K562 (cell line): ENCODE results near the gene SEMA3A. TPM values are rescaled to one million over a fixed set of nuclear protein-coding genes. Genes with fewer than 3 reads are reported as not detected.

Experiments
- ATAC-seq: fragments of 200-7000 bp; cut with Tn5 transposase; 3 replicates; pipeline ENCODE4 v1.9.1; 2020; ENCODE audit warnings: moderate library complexity
- BruUV-seq: library from RNA; stranded (reverse); fragments of 400-500 nt; replicated peaks from 2 replicates; lab custom pipeline; 2021; lab: Mats Ljungman, UMichigan
- CTCF ChIA-PET: fragments of 300-600 bp; formaldehyde crosslinking; extraction: SDS; loops from one replicate; lab custom pipeline; 2021; ENCODE audit warnings: low intra/inter-chr PET ratio; lab: Yijun Ruan, JAX
- POLR2A ChIA-PET: fragments of 300-600, 350-650 bp; sonication (Branson Sonifier 250); formaldehyde crosslinking; extraction: SDS; loops from one replicate; lab custom pipeline; 2021; ENCODE audit warnings: antibody characterized with exemption, inconsistent platforms; lab: Yijun Ruan, JAX
- DNase-seq, 4 experiments: peaks; one replicate each; pipeline versions ENCODE4 v3.0.0 to v3.0.0-alpha.2; 2011 to 2018; ENCODE audit warnings: low spot score in 3 of 4, mixed read lengths in 3 of 4; ENCODE audit errors: extremely low read depth in 1 of 4
- FAIRE-seq: peaks from 2 replicates; lab custom pipeline; 2011; peaks lifted over from hg19 to GRCh38; lab: Jason Lieb, UNC
- H2AFZ ChIP-seq: 2 replicates; pipeline ENCODE4 v1.6.0; 2011; ENCODE audit warnings: low read depth, low read length, control low read depth, inconsistent platforms
- H3K27ac ChIP-seq: fragments of 200-600 bp; 3 replicates; pipeline ENCODE4 v1.8.0; 2011; ENCODE audit warnings: low read depth, mild to moderate bottlenecking, control low read depth, inconsistent platforms, low read length, moderate library complexity, mixed read lengths; ENCODE audit errors: extremely low read depth
- H3K27me3 ChIP-seq, 2 experiments: fragments of 300-600 bp in 1 of 2; 2 replicates in 1 of 2; 3 replicates in 1 of 2; pipeline versions ENCODE4 v1.6.0 to v1.8.0; 2011; ENCODE audit warnings: inconsistent platforms in 2 of 2, low read length in 2 of 2, mild to moderate bottlenecking in 1 of 2, mixed read lengths in 1 of 2, moderate library complexity in 1 of 2; ENCODE audit not compliant: control insufficient read depth in 2 of 2, insufficient read depth in 2 of 2
- H3K36me3 ChIP-seq: fragments of 300-600 bp; 3 replicates; pipeline ENCODE4 v1.8.0; 2011; ENCODE audit warnings: mild to moderate bottlenecking, low read length, inconsistent platforms; ENCODE audit not compliant: control insufficient read depth, insufficient read depth
- H3K4me1 ChIP-seq, 2 experiments: fragments of 200-600 bp in 1 of 2; replicated peaks in 1 of 2; 2 replicates in 1 of 2; 3 replicates in 1 of 2; pipeline versions ENCODE4 v1.5.1 to v1.8.0; 2011; ENCODE audit warnings: inconsistent platforms in 2 of 2, low read length in 2 of 2, mild to moderate bottlenecking in 1 of 2, mixed read lengths in 1 of 2, moderate library complexity in 1 of 2; ENCODE audit not compliant: control insufficient read depth in 2 of 2, insufficient read depth in 2 of 2
- H3K4me2 ChIP-seq: 2 replicates; pipeline ENCODE4 v1.6.1; 2011; ENCODE audit warnings: low read length, control low read depth, inconsistent platforms, mixed read lengths; ENCODE audit not compliant: insufficient read depth
- H3K4me3 ChIP-seq: fragments of 200-600 bp; sonication (generic), shearing (Covaris generic); 2 replicates; pipeline ENCODE4 v1.5.1; 2016; ENCODE audit warnings: control low read depth, inconsistent platforms
- H3K79me2 ChIP-seq: fragments of 200-600 bp; 3 replicates; pipeline ENCODE4 v1.8.0; 2011; ENCODE audit warnings: low read length, inconsistent platforms; ENCODE audit not compliant: control insufficient read depth, insufficient read depth
- H3K9ac ChIP-seq, 2 experiments: 2 replicates each; pipeline versions ENCODE4 v1.6.0 to v1.6.1; 2011; ENCODE audit warnings: low read depth in 2 of 2, low read length in 2 of 2, control low read depth in 1 of 2, inconsistent platforms in 1 of 2, mild to moderate bottlenecking in 1 of 2, mixed read lengths in 1 of 2; ENCODE audit not compliant: insufficient read depth in 1 of 2
- H3K9me1 ChIP-seq: one replicate; pipeline ENCODE4 v1.6.0; 2011; ENCODE audit warnings: inconsistent platforms, mild to moderate bottlenecking, low read length, moderate library complexity; ENCODE audit not compliant: control insufficient read depth, insufficient read depth
- H3K9me3 ChIP-seq: replicated peaks from 2 replicates; pipeline ENCODE4 v1.5.1; 2011; ENCODE audit warnings: low read depth, low read length, inconsistent platforms; ENCODE audit not compliant: control insufficient read depth, insufficient read depth
- H4K20me1 ChIP-seq: replicated peaks from 2 replicates; pipeline ENCODE4 v1.6.1; 2011; ENCODE audit warnings: low read length, inconsistent platforms, mixed read lengths; ENCODE audit not compliant: control insufficient read depth, insufficient read depth
- CBX8 ChIP-seq: fragments of 200-600 bp; sonication (generic); IDR thresholded peaks from 2 replicates; pipeline ENCODE4 v1.6.1; 2012; ENCODE audit warnings: borderline replicate concordance, mixed run types, low read depth, mild to moderate bottlenecking, moderate library complexity, mixed read lengths, low read length, control low read depth, inconsistent platforms; ENCODE audit not compliant: poor library complexity, severe bottlenecking; ENCODE audit errors: extremely low read depth
- DLX4 ChIP-seq: fragments of 250-450 bp; sonication (Bioruptor Pico); IDR thresholded peaks from 2 replicates; pipeline ENCODE4 v1.6.1; 2021; ENCODE audit warnings: mild to moderate bottlenecking
- ETV5 ChIP-seq: sonication (generic); formaldehyde crosslinking; IDR thresholded peaks from 2 replicates; pipeline ENCODE4 v1.4.0; 2020; ENCODE audit warnings: low read depth, mild to moderate bottlenecking, missing genetic modification reagents
- FOSL1 ChIP-seq: fragments of 200-800 bp; sonication (Bioruptor generic); conservative IDR thresholded peaks from 2 replicates; pipeline ENCODE4 v1.6.1; 2016; ENCODE audit warnings: missing genetic modification characterization, missing compliant biosample characterization
- FOXP4 ChIP-seq: sonication (generic); formaldehyde crosslinking; IDR thresholded peaks from 2 replicates; pipeline ENCODE4 v1.8.0; 2022; ENCODE audit warnings: mild to moderate bottlenecking, missing genetic modification reagents, borderline replicate concordance
- NKRF ChIP-seq: fragments of 450-650 bp; IDR thresholded peaks from 2 replicates; pipeline ENCODE4 v1.6.1; 2016; ENCODE audit warnings: borderline replicate concordance
- PTTG1 ChIP-seq: fragments of 450-650 bp; IDR thresholded peaks from 2 replicates; pipeline ENCODE4 v1.6.1; 2016; ENCODE audit warnings: low read depth, mild to moderate bottlenecking, missing genetic modification characterization, missing compliant biosample characterization
- SAFB ChIP-seq: fragments of 200-400 bp; formaldehyde crosslinking; IDR thresholded peaks from 2 replicates; pipeline ENCODE4 v1.6.1; 2017; ENCODE audit warnings: low read depth, low read length, borderline replicate concordance
- THRA ChIP-seq: fragments of 450-650 bp; IDR thresholded peaks from 2 replicates; pipeline ENCODE4 v1.6.1; 2017; ENCODE audit warnings: mild to moderate bottlenecking, moderate library complexity
- WHSC1 ChIP-seq: IDR thresholded peaks from one replicate; pipeline ENCODE4 v1.6.1; 2012; ENCODE audit warnings: low read length, control low read depth, inconsistent platforms
- ZKSCAN8 ChIP-seq: fragments of 200-800 bp; sonication (Bioruptor generic); IDR thresholded peaks from 2 replicates; pipeline ENCODE4 v1.6.1; 2016; ENCODE audit warnings: missing genetic modification characterization, missing compliant biosample characterization
- ZNF217 ChIP-seq: sonication (generic); formaldehyde crosslinking; IDR thresholded peaks from 2 replicates; pipeline ENCODE4 v1.8.0; 2022; ENCODE audit warnings: mild to moderate bottlenecking, missing genetic modification reagents
- ZNF431 ChIP-seq: sonication (generic); formaldehyde crosslinking; IDR thresholded peaks from 2 replicates; pipeline ENCODE4 v1.8.0; 2022; ENCODE audit warnings: mild to moderate bottlenecking, missing genetic modification reagents
- WGBS: fragments of 100-300 bp; shearing (Covaris generic); methylation state at CpG from one replicate; pipeline ENCODE4 v1.1.6; 2016; ENCODE audit warnings: low coverage, mixed read lengths; ENCODE audit not compliant: insufficient coverage; ENCODE audit errors: missing lambda C conversion rate; 5-methylcytosine and 5-hydroxymethylcytosine counted together
- in situ Hi-C: fragments of 300-500 bp; cut with MboI; formaldehyde crosslinking; loops from 4 replicates; pipeline ENCODE4 v1.15.0; 2018; ENCODE audit warnings: inconsistent platforms, mixed read lengths
- intact Hi-C: fragments of 100-400 bp; cut with micrococcal nuclease; formaldehyde crosslinking; loops from 2 replicates; pipeline ENCODE4 v1.14.2; 2022
- polyA plus RNA-seq, 8 experiments: library from polyadenylated mRNA; depleted of rRNA in 4 of 8; stranded (reverse) in 5 of 8; unstranded in 3 of 8; fragments of >200 nt; fragmentation: Nextera tagmentation in 2 of 8; fragmentation: Illumina TruSeq in 1 of 8; extraction: Ambion mirVana in 2 of 8; extraction: Trizol in 1 of 8; gene quantifications; 2 replicates each; pipeline versions ENCODE4 v1.2.1 to v1.2.3, GENCODE V29; 2011 to 2014; ENCODE audit warnings: inconsistent platforms in 1 of 8, missing spikeins in 1 of 8
- total RNA-seq, 7 experiments: library from RNA; depleted of rRNA in 6 of 7; stranded (reverse); fragments of >200 nt in 6 of 7; fragmentation: Illumina TruSeq in 2 of 7; extraction: Trizol in 2 of 7; gene quantifications; 2 replicates each; pipeline versions ENCODE4 v1.2.1 to v1.2.3, GENCODE V29; 2011 to 2021; ENCODE audit warnings: low replicate concordance in 1 of 7
- TF ChIP-seq, protein P1 (sequence below): fragments of 250-450 bp; sonication (Bioruptor Pico); IDR thresholded peaks from 2 replicates; pipeline ENCODE4 v1.9.0; 2021; ENCODE audit warnings: mild to moderate bottlenecking, inconsistent platforms

The SEMA3A gene
- total and polyA plus RNA-seq, 9 of the 15 experiments (the other 6 are each of a cell fraction or from before 2014, with no cell fraction given) = 0.36 to 3.0 (median 1.1) TPM

- Histone ChIP-seq H3K9me3 (no peaks in the 10 kb centered on the region), H3K27ac (no peak overlapping the region), H3K4me2 (no peak overlapping the region), H3K9me1 (no peaks in the 10 kb centered on the region), H4K20me1 (no peaks in the 10 kb centered on the region), H3K27me3 (no peaks in the 10 kb centered on the region), H3K4me1 (no peaks in the 10 kb centered on the region), H3K36me3 (no peaks in the 10 kb centered on the region), H3K9ac (no peak overlapping the region), H3K4me3 (no peak overlapping the region), H2AFZ (no peak overlapping the region), H3K79me2 (no peaks in the 10 kb centered on the region)
- DNase-seq (no peak), ATAC-seq (no peak), FAIRE-seq (no peak)
- intact Hi-C loops (no loop called here), in situ Hi-C loops (no loop called here)
- 3% methylated on average over 2 of the region's 2 CpGs for WGBS
- ChIA-PET CTCF (no interaction called here), POLR2A (interaction anchor here (1.0 kb wide), 1 partner anchor 10 kb away, joined by 3 read pairs; no protein-coding TSS in a partner anchor)
- BruUV-seq = no TSS peak
- no peak for TF ChIP-seq ZNF431
- no peak for TF ChIP-seq CBX8
- TF ChIP-seq, protein P1, sequence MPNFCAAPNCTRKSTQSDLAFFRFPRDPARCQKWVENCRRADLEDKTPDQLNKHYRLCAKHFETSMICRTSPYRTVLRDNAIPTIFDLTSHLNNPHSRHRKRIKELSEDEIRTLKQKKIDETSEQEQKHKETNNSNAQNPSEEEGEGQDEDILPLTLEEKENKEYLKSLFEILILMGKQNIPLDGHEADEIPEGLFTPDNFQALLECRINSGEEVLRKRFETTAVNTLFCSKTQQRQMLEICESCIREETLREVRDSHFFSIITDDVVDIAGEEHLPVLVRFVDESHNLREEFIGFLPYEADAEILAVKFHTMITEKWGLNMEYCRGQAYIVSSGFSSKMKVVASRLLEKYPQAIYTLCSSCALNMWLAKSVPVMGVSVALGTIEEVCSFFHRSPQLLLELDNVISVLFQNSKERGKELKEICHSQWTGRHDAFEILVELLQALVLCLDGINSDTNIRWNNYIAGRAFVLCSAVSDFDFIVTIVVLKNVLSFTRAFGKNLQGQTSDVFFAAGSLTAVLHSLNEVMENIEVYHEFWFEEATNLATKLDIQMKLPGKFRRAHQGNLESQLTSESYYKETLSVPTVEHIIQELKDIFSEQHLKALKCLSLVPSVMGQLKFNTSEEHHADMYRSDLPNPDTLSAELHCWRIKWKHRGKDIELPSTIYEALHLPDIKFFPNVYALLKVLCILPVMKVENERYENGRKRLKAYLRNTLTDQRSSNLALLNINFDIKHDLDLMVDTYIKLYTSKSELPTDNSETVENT (CRISPR knock-in tag) = no peak
- no peak for TF ChIP-seq PTTG1 (tag)
- no peak for TF ChIP-seq ETV5 (CRISPR knock-in tag)
- TF ChIP-seq SAFB = no peak
- TF ChIP-seq FOXP4 (CRISPR knock-in tag) = no peak
- no peak for TF ChIP-seq ZNF217 (CRISPR knock-in tag)
- TF ChIP-seq FOSL1 = no peak
- no peak for TF ChIP-seq THRA
- TF ChIP-seq WHSC1 = no peak
- no peak for TF ChIP-seq NKRF
- TF ChIP-seq ZKSCAN8 (CRISPR knock-in tag) = no peak
- no peak for TF ChIP-seq DLX4
Observed at GRCh38 chr7:84113286-84113685, 81.3 kb downstream of the SEMA3A start.
